HG02759 (cell line): ENCODE results near the gene CDH24.
"Not testable (repeated sequence)": the region's sequence is repeated elsewhere in the genome, so short reads cannot be mapped to it uniquely, and the experiment has no call there.

Experiments
- ATAC-seq: cut with Tn5 transposase; IDR thresholded peaks from one replicate; pipeline ENCODE4 v1.9.1; 2021; ENCODE audit warnings: mild to moderate bottlenecking, moderate library complexity; ENCODE audit not compliant: unreplicated experiment

Gene CDH24

GRCh38 chr14:23021434-23021833, 35.9 kb downstream of the CDH24 start:
- no peak for ATAC-seq

DNA sequence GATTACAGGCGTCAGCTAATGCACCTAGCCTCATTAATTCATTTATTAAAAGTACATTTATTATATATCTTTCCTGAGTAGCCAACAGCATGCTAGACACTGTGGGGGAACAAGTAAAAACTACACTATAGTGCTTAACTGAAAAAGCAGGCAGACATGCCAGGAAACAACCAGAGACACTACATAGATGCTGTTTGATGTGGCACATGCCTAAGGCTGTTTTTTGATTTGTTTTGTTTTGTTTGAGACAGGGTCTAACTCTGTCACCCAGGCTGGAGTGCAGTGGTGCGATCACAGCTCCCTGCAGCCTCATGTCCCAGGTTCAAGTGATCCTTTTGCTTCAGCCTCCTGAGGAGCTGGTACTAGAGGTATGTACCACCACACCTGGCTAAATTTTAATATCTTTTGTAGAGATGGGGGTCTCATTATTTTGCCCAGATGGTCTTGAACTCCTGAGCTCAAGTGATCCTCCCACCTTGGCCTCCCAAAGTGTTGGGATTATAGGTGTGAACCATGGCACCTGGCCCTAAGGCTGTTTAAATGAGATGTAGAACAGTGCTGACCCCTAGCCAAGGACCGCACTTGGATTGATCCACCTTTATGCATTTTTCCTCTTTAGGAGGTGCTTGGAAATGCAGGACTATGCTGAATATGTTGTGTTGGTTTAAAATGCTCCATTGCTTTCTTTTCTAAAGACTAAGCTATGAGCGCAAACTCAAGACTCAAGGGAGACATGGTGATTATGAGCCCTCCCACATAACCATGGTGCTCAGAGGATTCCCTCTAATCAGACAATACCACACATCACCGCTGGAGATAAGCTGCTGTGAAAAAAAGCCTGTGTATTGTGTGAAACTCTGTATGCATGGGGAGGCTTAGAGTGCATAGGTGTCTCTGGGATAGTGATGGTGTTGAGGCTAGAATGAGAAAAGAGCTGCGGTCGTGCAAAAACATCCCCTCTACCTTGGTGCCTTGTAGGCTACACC, 36.9 kb downstream of the CDH24 start:
- no peak for ATAC-seq

DNA sequence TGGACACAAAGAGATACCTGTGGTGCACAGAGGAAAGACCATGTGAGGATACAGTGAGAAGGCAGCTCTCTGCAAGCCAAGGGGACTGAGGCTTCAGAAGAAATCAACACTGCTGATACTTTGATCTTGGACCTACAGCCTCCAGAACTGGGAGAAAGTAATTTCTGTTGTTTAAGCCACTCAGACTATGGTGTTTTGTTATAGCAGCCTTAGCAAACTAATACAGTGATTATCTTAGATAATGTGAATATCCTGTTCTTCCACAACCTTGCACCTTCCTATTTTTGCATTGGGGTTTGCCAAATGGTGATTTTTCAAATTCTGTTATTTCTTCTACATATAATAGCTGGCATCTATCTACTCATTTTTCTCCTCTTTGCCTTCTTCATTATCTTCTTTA, 39.2 kb downstream of the CDH24 start:
- ATAC-seq = no peak

DNA sequence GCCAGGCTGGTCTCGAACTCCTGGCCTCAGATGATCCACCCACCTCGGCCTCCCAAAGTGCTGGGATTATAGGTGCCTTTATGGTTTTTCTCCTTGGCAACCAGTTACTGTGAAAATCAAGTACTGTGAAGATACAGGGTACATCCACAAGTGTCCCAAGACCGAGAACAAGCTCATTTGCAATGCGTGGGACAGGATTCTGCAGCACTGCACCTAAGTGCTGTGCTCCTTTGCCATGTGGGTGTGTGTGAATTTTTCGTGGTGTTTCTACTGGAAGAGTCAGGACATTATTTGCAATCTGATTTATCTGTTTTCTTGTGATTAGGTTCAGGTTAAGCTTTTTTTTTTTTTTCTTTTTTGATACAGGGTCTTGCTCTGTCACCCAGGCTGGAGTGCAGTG, 40.2 kb downstream of the CDH24 start:
- ATAC-seq = no peak

DNA sequence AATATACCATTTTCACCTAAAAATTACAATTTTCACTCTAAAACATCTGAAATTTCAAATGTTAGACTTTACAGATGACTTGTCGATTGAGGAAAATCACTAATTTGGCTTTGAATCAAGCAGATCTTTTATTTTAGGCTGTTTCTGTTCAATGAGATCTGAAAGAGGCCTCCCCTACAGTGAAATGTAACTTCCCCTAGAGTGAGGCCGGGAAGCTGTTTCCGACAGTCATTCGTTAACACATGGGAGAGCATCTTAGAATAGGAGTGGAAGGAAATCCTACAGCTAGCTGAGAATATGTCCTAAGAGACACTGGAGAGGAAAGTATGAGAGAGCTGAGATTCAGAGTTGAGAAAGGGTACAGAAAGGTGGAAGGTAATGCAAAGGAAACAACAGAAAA, 41.7 kb downstream of the CDH24 start:
- ATAC-seq = no peak

- not testable (repeated sequence) for ATAC-seq
Observed at GRCh38 chr14:23013749-23014054, 43.6 kb downstream of the CDH24 start.

DNA sequence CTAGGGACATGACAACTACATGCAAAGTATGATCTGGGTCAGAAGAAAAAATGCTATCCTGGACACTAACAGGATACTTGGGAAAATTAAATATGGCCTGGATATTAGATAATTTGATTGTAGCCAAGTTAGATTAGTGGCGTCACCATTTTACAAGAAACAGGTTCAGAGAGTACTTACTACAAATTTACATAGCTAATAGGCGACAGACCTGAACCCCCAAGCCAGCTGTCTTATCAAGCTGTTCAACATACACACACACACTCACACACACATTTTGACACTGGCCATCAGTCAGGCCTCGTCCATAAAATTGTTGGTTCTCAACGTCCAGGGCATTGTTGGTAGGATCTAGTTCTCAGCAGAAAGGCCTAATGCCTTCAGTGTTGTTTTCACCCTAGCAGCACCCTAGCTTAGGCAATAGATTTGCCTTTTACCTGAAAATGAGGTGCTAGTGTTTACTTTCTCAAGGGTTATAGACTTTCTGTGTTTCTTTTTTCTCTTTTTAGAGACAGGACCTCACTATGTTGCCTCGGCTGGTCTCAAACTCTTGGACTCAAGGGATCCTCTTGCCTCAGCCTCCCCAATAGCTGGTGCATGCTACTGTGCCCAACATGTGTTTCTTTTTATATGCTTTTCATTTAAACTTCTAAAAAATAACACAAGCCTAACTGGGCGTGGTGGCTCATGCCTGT, 44.1 kb downstream of the CDH24 start:
- no peak for ATAC-seq

DNA sequence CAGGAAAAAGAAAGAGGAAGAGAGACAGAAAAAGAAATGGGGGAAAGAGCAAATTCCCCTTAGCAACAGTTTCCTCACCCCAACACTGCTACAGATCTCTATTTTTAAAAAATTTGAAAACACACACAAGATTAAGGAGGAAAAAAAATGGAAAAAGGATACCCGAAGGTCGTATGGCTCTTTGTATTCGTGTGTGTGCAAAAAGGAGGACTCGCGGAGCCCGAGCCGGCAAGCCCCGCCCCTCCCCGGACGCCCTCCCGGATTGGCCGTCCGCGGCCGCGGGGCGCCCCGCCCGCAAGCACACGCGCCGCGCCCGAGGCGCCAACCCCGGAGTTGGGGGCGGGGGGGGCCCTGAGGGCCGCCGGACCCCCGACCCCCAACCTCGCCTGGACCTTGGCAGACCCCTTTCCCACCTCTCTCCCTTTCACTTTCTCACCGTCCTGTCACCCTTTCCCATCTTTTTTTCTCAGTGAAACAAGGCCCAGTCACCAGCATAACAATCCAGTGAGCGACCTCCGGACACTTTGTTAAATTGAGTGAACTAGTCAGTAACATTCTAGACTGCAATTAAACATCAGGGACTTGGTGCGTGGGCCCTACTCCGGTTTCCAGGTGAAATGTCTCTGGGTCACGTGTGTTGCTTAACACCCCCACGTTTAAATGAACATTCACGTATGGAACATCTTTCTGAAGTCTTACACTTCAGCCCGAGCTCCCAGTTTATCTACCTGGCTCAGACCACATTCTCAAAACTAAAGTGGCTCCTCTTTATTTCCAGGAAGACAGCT, 47.2 kb downstream of the CDH24 start, which contains the start of gene C14orf93:
C14orf93 (minus strand) TSS at position 205 of the 788 bp plus-strand sequence. CDS start 11,120 bp downstream, outside the sequence.
- peak; percentile 41 for ATAC-seq

DNA sequence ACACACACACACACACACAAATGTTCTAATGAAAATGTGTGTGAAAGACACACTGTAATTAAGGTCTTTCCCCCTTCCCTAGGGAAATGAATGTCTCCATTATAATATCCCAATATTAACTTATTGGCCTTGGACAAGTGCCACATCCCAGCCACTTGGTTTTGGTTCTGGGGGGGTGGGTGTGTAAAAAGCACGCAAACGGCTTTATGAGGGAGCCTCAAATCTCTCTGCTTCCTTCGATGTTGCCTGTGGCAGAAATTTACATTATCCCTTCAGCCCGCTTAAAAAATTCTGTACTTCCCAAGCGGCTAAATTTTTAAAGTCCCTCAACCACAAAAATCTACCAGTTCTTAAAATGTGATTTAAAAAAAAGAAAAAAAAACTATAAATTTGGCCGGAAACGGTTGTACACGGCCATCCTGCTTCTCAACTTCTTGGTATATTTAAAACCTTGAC, 47.8 kb downstream of the CDH24 start:
- no peak for ATAC-seq

DNA sequence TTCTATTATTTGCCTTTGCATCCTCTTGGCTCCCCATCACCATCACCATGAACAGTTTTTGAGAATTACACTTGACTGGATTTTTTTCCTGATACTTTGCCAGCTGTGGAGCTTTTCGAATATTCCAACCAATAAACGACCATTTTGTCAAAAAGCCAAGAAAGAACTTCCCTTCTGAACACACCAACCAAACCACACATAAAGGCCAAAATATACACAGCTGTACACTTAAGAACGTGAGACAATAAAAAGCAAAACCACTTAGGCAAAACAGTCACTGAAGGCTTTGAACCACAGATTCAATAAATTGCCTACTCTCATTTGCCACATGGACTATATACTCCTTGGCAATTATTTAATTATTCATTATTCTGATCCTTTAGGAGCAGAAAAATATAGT, 48.5 kb downstream of the CDH24 start:
- ATAC-seq = no peak

GRCh38 chr14:23006544-23007419, 50.5 kb downstream of the CDH24 start:
- ATAC-seq = peak; percentile 94

DNA sequence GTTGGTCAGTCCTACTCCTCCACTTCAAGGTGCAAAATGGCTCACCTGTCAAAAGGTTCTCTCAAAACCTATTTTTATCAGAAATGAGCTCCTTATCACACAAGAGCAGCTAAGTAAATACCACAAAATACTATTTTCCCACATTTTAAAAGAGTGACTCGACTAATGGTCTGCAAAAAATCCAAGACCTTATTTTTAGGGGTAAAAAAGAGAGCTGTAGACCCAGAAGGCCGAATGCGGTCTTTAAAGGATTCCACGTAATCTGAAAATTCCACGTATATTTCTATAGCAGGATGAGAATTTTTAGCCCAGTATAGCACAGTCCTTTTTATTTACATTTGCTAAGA, 51.2 kb downstream of the CDH24 start:
- ATAC-seq = no peak

GRCh38 chr14:23005451-23006187, 51.7 kb downstream of the CDH24 start:
- ATAC-seq = no peak

GRCh38 chr14:23004274-23004673, 53.0 kb downstream of the CDH24 start:
- ATAC-seq = not testable (repeated sequence)

DNA sequence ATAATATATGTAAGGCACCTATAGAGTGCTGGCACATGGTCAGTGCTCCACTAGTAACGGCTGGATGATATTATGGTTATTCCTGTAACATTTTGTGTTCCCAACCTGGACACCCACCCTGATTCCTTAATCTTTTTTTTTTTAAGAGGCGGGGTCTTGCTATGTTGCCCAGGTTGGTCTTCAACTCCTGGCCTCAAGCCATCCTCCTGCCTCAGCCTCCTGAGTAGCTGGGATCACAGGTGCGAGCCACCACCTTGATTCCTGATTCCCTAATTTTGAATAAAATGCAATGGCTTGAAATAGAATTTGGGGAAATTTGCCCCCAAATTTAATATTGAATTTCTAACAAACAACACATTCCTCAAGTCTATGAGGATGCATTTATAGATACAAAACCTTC, 54.7 kb downstream of the CDH24 start:
- ATAC-seq = no peak

GRCh38 chr14:23000860-23001259, 56.5 kb downstream of the CDH24 start:
- ATAC-seq = no peak

- no peak for ATAC-seq
Observed at GRCh38 chr14:22998329-22999012, 58.8 kb downstream of the CDH24 start.

GRCh38 chr14:22997676-22998323, 59.5 kb downstream of the CDH24 start:
- no peak for ATAC-seq
